GM23248 (cell line): ENCODE measurements around the gene KRT73.

Source experiments
- EZH2 ChIP-seq: fragments of 200-600 bp; sonication (generic); IDR thresholded peaks from 2 replicates; pipeline ENCODE4 v1.6.1; 2018; ENCODE audit warnings: antibody characterized with exemption, mild to moderate bottlenecking; ENCODE audit not compliant: insufficient read depth, poor library complexity, severe bottlenecking
- EZH2phosphoT487 ChIP-seq: fragments of 200-600 bp; sonication (generic); IDR thresholded peaks from 2 replicates; pipeline ENCODE4 v1.6.1; 2018; ENCODE audit warnings: antibody characterized with exemption, moderate library complexity, mild to moderate bottlenecking, low read depth; ENCODE audit not compliant: insufficient read depth

GRCh38 chr12:52628111-52628507 is 9.8 kb upstream of the KRT73 start:
- TF ChIP-seq EZH2phosphoT487 (no peak), EZH2 (no peak)
